DMS 273 (cell line): ENCODE measurements around the gene JPH4.
"Not testable (repeated sequence)": the region's sequence is repeated elsewhere in the genome, so short reads cannot be mapped to it uniquely, and the experiment has no call there.

ENCODE experiments used
- DNase-seq: peaks from one replicate; lab custom pipeline; 2025; ENCODE audit not compliant: unreplicated experiment; lab: John Stamatoyannopoulos, UW

Gene JPH4

DNA sequence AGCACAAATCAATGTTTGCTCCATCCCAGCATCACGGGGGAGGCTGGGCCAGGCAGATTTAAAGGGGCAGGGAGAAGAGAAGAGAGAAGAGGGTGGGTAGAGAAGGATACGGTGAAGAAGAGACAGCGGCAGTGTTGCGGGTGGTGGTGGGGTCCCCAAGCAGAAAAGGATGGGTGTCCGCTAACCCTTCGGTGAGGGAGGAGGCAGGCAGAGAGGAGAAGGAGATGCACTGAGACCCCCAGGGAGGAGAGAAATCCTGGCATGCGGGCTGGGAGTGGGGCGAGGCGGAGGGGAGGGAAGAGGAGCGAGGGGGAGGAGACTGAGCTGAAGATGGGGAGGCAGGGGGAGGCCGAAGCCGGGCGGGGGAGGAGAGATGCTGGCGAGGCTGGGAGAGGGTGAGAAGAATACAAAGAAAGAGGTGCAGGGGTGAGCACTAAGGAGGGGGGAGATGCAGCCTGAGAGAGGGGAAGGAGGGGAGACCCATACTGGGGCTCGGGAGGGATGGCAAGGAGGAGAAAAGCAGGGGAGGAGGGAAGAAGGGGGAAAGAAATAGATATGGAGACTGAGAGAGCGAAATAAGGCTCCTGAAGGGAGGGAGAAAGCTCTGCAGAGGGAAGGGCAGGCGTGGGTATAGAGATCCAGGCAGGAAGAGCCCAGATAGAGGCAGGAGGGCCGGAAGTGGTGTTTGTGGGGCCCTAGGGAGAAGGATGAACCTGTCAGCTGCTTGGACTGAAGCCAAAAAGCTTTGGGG, at the start of gene JPH4:
Gene JPH4, minus strand, starts transcription at position 231 of the 751 bp plus-strand sequence. CDS start 1,337 bp downstream, outside the sequence.
- DNase-seq: no peak

DNA sequence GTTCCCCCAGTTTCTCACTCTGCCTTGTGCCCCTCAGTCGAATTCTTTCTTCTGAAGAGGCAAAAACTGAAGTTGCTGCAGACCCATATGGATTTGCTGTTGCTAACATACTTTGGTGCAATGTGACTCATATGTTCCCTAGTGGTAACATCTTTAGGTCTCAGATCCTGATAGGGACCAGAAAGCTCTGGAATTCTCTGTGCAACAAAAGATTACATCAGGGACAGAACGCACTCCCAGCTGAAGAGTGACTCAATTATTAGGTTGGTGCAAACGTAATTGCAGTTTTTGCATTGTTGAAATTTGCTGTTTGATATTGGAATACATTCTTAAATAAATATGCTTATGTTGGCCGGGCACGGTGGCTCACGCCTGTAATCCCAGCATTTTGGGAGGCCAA, 49.4 kb upstream of the JPH4 start:
- DNase-seq: no peak

DNA sequence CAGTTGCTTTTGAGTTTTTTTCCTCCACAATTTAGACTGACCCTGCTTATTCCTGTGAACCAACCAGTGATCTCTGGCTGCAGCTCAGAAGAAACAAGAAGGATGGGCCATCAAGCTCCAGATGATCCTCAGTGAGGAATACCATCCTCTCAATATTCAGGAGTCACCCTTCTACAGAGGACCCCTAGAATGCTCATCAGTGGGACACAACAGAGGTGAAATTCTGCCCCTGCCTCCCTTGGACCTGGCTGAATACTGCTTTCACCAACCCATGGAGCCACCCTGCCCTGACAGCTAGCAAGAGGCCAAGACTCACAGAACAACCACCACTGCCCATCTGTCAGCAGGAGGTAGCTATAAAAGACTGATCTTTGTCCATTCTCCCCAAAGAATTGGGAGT, 48.4 kb upstream of the JPH4 start:
- no peak for DNase-seq

DNA sequence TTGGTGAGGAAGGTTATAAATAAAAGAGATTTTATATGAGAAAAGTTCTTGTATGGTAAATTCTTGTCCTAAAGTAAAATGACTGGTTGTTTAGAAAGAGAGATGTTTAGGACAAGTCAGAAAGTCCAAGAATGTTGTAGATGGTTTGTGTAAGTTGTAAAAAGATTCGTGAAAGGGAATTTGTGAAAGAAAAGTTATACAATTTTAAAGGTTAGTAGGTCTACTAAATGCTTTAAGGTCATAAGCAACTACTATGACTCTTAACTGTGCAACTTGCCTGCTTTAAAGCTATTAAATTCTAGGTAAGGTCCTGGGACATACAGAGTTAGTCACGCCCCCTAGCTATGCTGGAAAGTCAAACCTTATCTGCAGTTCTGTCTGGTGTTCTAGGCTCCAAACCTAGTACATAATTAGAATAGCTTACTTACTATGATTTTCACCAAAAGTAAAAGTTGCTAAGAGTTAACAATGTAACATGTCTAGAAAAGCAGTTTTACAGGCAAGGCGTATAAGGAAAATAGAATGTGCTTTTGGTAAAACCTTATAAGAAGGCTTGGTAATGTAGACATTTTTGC, 46.3 kb upstream of the JPH4 start:
- peak; percentile 18 for DNase-seq

DNA sequence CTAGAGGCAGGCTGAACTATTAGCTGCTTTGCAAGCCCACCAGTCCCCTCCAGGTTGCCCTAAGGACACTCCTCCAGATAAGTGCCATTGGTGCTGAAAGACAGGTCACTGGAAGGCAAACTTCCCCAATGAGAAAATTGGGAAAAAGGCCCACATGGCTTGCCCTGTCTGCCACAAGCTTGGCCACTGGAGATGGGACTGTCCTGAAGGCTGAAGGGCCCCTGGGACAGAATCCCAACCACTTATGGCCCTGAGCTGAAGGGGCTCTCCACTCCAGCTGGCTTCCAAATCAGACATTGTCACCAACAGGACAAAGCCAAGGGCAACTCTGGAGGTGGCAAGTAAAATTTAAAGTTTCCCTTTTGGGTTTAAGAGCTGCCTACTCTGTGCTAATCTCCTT, 45.4 kb upstream of the JPH4 start:
- no peak for DNase-seq

DNA sequence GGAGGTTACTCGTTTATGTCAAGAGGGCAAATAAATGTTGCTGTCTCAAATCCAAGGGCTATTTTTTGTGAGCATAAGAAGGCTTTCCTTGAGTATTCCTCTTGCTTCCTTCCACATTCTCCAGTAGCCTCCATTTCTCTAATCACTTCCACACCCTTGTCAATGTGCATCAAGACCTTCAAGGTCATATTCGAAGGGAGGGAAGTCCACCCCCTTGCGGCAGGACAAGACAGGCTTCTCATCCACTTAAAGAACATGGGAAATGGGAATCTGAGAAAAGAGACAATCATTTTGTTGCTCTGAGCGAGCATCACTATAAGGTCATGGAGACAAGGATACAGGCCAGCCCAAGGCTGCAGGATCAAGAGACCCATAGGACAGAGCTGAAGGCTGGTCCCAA, 44.4 kb upstream of the JPH4 start:
- no peak for DNase-seq

DNA sequence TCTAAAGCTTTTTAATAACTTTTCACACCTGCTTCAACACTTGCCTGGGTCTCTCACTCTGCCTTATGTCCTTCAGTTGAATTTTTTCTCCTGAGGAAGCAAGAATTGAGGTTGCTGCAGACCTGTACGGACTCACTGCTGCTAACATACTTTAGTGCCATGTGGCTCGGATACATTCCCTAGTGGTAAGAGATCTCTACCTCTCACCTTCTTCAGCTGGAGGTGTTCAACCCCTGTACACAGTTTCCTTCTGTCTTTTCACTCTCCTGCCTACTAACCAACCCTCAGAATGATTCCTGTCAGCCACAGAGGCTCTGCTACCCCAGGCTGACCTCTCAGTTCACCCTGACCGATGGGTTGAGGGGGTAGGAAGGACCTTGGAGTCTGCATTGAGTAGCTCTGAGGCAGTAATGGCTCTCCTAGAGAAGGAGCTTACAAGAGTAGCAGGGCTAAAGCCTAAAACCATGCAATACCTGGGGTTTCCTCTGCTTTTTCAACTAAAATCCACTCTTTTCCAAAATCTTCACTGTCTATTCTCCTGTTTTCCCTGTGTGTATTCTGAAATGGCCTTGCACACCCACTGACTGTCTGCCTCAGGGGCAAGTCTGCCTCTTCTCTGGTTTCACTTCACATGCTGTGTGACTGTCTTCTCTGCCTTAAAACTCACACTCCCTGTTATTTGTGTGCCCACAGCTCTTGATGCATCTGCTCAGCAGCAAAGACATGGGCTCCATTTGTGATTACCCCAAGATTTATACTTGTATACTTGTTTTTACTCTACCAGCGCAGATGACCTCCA, 43.5 kb upstream of the JPH4 start:
- no peak for DNase-seq

DNA sequence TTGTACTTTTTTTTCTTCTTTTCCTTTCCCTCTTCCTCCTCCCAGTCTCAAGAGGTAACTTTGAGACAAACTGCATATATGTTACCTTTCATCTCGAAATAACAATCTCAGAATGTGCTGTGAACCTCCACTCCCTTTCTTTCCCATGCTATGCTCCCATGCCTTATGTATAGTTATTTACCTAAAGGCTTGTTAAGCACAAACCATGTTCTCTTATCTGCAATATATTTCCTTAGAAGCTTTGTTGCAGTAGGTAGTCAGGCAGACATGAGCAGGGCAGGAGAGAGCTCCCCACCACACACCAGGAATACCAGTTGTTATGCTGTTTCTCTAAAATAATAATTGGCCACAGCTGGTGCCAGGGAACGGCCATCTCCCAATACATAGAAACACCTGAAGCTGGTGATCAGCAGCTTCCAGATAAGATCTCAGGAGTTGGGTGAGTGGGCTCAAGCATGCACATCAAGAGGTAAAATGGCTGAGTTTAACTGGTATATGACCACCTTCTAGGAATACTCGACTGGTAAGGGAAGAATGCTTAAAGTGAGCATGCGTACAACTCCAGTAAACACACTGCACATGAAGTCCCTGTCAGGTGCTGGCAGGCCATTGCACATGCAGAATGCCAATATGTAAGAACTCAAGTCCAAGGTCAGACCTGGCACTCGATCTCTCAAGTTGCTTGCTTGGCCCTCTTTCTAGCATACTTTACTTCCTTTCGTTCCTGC, 42.8 kb upstream of the JPH4 start:
- DNase-seq: no peak

DNA sequence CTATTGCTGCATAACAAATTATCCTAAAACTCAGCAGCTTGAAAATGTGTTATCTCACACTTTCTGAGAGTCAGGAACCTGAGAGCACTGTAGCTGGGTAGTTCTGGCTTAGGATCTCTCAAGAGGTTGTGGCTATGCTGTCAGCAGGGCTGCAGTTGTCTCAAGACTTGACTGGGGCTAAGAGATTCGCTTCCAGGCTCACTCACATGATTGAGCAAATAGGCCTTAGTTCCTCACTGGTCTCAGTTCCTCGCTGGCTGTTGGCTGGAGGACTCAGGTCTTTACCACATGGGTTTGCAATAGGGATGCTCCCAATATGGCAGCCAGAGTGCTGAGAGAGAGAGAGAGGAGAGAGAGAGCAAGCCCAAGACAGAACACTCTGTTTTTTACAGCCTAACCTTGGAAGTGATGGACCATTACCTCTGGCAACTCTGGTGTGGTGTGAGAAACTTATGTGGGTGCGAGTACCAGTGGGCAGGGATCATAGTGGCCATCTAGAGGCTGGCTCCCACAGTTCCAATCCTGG, 41.6 kb upstream of the JPH4 start:
- DNase-seq: no peak

DNA sequence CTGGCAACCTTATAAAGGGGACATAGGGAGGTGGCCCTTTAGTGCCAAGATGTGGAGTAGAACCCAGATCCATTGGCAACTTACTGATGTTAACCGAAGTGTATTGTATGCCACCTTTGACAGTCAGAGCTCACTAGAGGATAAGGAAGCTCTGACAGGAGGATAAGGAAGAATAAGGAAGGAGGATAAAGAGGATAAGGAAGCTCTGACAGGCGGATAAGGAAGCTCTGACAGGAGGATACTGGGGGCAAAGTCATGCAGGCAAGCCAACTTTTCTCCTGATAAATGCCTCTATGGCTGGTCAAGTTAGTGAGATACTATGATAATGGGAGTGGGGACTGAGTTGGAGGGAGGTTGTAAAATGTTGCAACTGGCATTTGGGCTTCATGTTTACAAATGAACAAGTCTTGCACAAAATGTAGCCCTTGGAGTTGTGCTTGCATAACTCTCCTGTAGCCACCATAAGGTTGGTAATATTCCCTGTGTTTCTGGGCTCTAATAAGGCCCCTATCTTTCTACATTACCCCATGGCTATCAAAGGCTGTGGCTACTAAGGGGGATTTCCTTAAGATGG, 39.9 kb upstream of the JPH4 start:
- DNase-seq: no peak

DNA sequence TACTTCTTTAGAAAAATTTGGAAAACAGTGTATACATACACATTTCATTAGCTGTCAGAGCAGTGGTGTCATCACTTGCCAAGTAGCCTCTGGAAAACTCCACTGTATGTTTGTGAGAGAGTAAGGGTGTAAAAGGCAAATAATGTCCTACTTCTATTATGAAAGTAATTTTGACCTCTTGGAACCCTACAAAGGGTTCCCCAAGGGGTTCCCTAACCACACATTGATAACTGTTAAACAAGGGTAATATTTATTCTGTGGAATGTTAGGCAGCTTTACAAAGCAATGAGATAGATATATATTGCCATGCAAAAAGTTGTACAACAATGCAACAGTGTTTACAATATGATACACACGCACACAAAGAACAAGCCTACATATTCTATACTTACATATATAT, 38.9 kb upstream of the JPH4 start:
- no peak for DNase-seq

DNA sequence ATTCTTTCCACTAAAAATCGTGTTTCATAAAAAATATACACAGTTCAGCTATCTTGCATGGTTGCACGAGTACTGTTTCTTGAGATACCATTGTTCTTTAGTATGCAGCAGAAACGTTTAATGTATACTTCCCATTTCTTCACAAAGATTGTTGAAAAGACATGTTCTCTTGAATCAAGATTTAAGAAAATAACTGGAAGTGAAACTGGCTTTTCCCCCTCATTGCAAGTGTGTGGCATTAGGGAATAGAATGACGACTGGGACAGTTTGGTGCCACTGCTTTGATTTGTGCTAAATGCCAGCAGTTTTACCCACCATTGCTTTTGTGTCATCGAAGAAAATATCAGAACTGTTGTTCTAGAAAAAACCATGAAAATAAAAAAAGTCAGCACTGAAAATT, 37.3 kb upstream of the JPH4 start:
- no peak for DNase-seq

DNA sequence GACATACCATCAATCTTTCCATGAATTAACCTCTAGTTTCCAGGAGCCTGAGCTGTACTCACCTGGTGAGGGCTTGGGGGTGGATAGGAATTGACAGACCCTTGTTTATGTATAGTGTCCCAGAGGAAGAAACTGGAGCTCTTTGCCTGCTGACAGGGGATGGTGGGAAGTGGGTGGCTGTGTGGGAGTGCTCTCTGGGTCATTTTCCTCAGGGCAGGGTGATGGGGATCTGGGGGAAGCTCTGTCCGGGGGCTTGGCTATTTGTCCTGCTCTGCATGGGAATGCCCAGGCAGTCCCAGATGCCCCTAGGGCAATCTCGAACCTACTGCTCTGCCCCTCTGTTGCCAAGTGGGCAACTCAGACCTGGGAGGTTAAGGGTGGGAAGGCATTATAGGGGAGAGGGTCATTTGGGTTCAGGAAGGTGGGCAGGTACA, 35.8 kb upstream of the JPH4 start:
- DNase-seq: no peak

DNA sequence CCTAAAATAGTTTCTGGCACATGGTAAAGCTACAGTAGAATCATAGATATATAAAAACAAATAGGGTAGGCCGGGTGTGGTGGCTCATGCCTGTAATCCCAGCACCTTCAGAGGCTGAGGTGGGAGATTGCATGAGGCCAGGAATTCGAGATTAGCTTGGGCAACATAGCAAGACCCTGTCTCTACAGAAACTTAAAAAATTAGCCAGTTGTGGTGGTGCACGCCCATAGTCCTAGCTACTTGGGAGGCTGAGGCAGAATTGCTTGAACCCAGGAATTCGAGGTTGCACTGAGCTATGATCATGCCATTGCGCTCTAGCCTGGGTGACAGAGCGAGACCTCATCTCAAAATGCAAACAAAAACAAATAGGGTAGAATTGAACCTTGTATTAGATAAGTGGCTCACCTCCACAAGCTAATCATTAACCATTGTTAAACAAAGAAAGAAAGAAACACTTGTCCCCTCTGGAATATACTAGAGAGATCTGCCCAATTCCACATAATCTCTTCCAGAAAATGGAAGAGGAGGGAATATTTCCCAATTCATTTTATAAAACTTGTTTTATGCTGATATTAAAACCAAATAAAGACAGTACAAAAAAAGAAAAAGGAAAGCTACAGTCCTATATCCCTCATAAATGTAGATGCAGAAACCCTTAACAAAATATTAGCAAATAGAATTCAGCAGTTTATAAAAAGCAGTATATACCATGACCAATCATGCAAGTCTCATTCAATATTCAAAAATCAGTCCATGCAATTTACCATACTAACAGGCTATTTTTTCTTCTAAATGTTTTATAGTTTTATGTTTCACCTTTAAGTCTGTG, 34.9 kb upstream of the JPH4 start:
- DNase-seq: no peak

DNA sequence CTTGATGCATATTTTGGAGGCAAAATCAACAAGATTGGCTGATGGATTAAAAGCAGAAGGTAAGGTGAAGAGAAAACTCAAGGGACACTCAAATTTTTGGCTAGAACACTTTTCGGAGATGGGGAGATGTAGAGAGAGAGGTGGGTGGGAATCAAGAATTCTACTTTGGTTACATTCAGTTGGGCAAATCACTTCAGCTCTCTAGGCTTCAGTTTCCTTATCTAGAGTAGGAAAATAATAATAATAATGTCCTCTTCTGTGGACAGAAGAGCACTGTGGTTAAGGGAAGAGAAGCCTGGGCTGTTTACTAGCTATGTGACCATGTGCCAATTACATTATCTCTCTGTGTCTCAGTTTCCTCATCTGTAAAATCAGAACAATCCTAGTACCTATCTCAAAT, 34.2 kb upstream of the JPH4 start:
- DNase-seq: no peak

DNA sequence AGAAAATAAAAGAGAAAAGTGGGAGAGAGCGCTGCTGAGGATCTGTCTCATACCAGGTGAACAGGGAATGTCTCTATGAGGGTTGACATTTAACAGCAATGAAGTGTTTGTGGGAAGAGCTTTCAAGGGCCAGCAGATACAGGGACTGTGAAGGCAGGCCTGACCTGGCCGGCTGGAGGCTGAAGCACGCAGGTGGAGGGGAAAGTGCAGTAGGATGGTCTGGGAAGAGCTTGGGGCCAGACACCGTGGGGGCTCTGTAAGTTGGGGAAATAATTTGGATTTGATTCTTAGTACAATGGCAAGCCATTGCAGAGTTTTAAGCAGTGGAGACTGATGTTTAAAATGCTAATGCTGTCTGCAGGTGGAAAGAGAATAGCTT, 33.8 kb upstream of the JPH4 start:
- no peak for DNase-seq

DNA sequence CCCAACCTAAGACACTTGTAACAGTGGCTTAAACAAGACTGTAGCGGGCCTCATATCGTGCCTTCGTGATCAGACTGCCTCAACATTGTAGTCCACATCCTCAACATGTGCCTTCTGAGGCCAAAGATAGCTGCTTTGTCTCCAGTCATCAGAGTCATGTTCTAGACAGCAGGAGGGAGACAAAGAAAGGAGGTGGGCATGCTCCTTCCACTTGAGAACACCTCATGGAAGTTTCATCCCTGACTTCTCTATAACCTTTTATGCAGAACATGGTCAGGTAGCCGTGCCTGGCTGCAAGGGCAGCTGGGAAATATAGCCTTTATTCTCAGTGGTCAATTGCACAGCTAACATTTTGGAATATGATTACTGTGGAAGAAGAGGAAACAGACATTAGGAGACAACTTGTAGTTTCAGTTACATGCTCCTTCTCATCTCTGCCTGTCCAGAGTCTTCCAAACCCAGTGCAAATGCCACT, 32.3 kb upstream of the JPH4 start:
- no peak for DNase-seq

DNA sequence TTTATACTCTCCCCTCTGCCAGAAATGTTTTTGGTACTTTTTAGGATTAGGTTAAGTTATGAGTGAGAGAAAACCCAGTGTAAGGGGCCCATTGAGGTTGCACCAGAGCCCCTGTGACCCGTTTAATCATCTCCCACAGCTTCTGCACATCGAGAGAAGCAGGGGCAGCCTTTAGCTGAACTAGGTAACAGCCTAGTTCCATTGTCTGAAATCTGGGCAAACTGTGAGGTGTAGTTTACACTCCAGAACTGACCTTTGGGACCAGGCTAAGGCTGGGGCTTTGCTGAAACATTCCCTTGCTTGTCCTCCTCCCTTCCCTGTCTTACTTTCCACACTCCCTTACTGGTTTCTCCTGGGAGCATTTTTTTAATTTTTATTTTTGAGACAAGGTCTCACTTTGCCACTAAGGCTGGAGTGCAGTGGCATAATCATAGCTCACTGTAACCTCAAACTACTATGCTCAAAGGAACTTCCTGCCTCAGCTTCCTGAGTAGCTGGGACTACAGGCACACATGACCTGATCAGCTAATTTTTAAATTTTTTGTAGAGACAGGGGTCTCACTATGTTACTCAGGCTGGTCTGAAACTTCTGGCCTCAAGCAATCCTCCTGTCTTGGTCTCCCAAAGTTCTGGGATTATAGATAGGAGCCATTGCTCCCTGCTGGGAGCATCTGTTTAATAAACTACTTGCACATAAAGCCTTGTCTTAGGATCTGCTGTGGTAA, 31.7 kb upstream of the JPH4 start:
- no peak for DNase-seq

DNA sequence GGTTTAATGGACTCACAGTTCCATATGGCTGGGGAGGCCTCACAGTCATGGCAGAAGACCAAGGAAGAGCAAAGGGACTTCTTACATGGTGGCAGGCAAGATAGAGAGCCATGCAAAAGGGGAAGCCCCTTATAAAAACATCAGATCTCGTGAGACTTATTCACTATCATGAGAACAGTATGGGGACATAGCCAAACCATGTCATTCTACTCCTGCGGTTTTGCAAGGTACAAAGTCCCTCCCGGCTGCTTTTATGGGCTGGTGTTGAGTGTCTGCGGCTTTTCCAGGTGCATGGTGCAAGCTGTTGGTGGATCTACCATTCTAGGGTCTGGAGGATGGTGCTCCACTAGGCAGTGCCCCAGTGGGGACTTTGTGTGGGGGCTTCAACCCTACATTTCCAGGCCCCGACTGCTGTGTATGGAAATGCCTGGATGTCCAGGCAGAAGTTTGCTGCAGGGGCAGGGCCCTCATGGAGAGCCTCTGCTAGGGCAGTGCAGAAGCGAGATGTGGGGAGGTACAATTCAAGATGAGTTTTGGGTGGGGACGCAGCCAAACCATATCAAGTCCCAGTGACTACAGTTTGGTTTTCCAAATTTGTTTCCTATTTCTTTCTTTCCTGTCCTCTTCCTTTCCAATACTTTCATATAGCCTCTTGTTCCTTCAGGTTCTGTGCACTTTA, 31.0 kb upstream of the JPH4 start:
- DNase-seq: not testable (repeated sequence)
